IMR-90 (cell line): ENCODE results near the gene STK33. TPM values are rescaled to one million over a fixed set of nuclear protein-coding genes. Genes with fewer than 3 reads are reported as not detected.

ENCODE experiments used
- ATAC-seq: fragments of 200-7000 bp; cut with Tn5 transposase; 2 replicates; pipeline ENCODE4 v1.9.1; 2020; ENCODE audit warnings: low read depth, mild to moderate bottlenecking, moderate library complexity
- BruUV-seq: library from RNA; stranded (reverse); fragments of 400-500 nt; replicated peaks from 2 replicates; lab custom pipeline; 2021; lab: Mats Ljungman, UMichigan
- CTCF ChIA-PET: fragments of 300-600 bp; formaldehyde crosslinking; extraction: SDS; loops from one replicate; lab custom pipeline; 2021; ENCODE audit warnings: antibody characterized with exemption; lab: Yijun Ruan, JAX
- POLR2A ChIA-PET: fragments of 300-600 bp; sonication (Branson Sonifier 250); formaldehyde crosslinking; loops from one replicate; lab custom pipeline; 2022; ENCODE audit warnings: antibody characterized with exemption; ENCODE audit not compliant: unreplicated experiment; lab: Charles Lee
- DNase-seq: peaks from one replicate; pipeline ENCODE4 v3.0.0; 2013
- H2AFZ ChIP-seq: replicated peaks from 2 replicates; pipeline ENCODE3; 2013; ENCODE audit warnings: low read length, mild to moderate bottlenecking; ENCODE audit not compliant: poor library complexity
- H2AK5ac ChIP-seq: 2 replicates; pipeline ENCODE4 v1.6.1; 2013; ENCODE audit warnings: low read depth, low read length, inconsistent platforms
- H2AK9ac ChIP-seq: replicated peaks from 2 replicates; pipeline ENCODE3; 2013; ENCODE audit warnings: mild to moderate bottlenecking, low read depth, low read length, moderate library complexity; ENCODE audit not compliant: poor library complexity
- H2BK120ac ChIP-seq: 2 replicates; pipeline ENCODE4 v1.6.1; 2013; ENCODE audit warnings: low read depth, low read length, inconsistent platforms
- H2BK15ac ChIP-seq: 3 replicates; pipeline ENCODE4 v1.6.1; 2013; ENCODE audit warnings: low read depth, low read length, inconsistent platforms
- H2BK20ac ChIP-seq: 2 replicates; pipeline ENCODE4 v1.6.1; 2013; ENCODE audit warnings: low read depth, mild to moderate bottlenecking, inconsistent platforms, low read length, moderate library complexity
- H2BK5ac ChIP-seq: 2 replicates; pipeline ENCODE4 v1.6.1; 2013; ENCODE audit warnings: mild to moderate bottlenecking, low read depth, low read length, inconsistent platforms; ENCODE audit not compliant: poor library complexity, severe bottlenecking
- H3K14ac ChIP-seq: replicated peaks from 2 replicates; pipeline ENCODE4 v1.6.1; 2013; ENCODE audit warnings: low read depth, low read length, inconsistent platforms
- H3K18ac ChIP-seq: 2 replicates; pipeline ENCODE4 v1.6.1; 2013; ENCODE audit warnings: low read depth, low read length, control low read depth
- H3K23ac ChIP-seq: 2 replicates; pipeline ENCODE4 v1.6.1; 2013; ENCODE audit warnings: low read depth, low read length, inconsistent platforms
- H3K27ac ChIP-seq: 2 replicates; pipeline ENCODE4 v1.5.1; 2013; ENCODE audit warnings: mild to moderate bottlenecking, control low read depth, low read length; ENCODE audit not compliant: insufficient read depth
- H3K27me3 ChIP-seq: 2 replicates; pipeline ENCODE4 v1.6.1; 2013; ENCODE audit warnings: low read length; ENCODE audit not compliant: control insufficient read depth, insufficient read depth
- H3K36me3 ChIP-seq: 2 replicates; pipeline ENCODE4 v1.6.1; 2013; ENCODE audit warnings: low read length, mixed read lengths; ENCODE audit not compliant: control insufficient read depth, insufficient read depth
- H3K4ac ChIP-seq: 2 replicates; pipeline ENCODE4 v1.6.1; 2013; ENCODE audit warnings: low read depth, low read length, inconsistent platforms
- H3K4me1 ChIP-seq: 2 replicates; pipeline ENCODE4 v1.6.1; 2013; ENCODE audit warnings: low read length, mixed read lengths; ENCODE audit not compliant: control insufficient read depth, insufficient read depth
- H3K4me2 ChIP-seq: 2 replicates; pipeline ENCODE4 v1.6.1; 2013; ENCODE audit warnings: low read depth, mild to moderate bottlenecking, control low read depth, low read length, moderate library complexity
- H3K4me3 ChIP-seq: 2 replicates; pipeline ENCODE4 v1.5.1; 2013; ENCODE audit warnings: low read depth, mild to moderate bottlenecking, control low read depth, low read length, moderate library complexity; ENCODE audit not compliant: insufficient read depth
- H3K56ac ChIP-seq: 2 replicates; pipeline ENCODE4 v1.6.1; 2013; ENCODE audit warnings: low read length, inconsistent platforms; ENCODE audit not compliant: insufficient read depth; ENCODE audit errors: extremely low read depth
- H3K79me1 ChIP-seq, 2 experiments: 2 replicates each; pipeline ENCODE4 v1.6.1; 2013; ENCODE audit warnings: low read length in 2 of 2, inconsistent platforms in 1 of 2, low read depth in 1 of 2
- H3K9ac ChIP-seq: 2 replicates; pipeline ENCODE4 v1.6.1; 2013; ENCODE audit warnings: low read depth, low read length, control low read depth
- H3K9me1 ChIP-seq: 2 replicates; pipeline ENCODE4 v1.6.1; 2013; ENCODE audit warnings: low read length, inconsistent platforms; ENCODE audit not compliant: insufficient read depth
- H3K9me3 ChIP-seq: 2 replicates; pipeline ENCODE4 v1.6.1; 2013; ENCODE audit warnings: low read length; ENCODE audit not compliant: control insufficient read depth, insufficient read depth
- H4K20me1 ChIP-seq: 2 replicates; pipeline ENCODE4 v1.6.1; 2013; ENCODE audit warnings: low read length, inconsistent platforms; ENCODE audit not compliant: insufficient read depth
- H4K5ac ChIP-seq: 2 replicates; pipeline ENCODE4 v1.6.1; 2013; ENCODE audit warnings: mild to moderate bottlenecking, low read depth, low read length, control low read depth
- H4K8ac ChIP-seq, 2 experiments: 2 replicates each; pipeline ENCODE4 v1.6.1; 2013; ENCODE audit warnings: low read depth in 2 of 2, low read length in 2 of 2, control low read depth in 1 of 2, inconsistent platforms in 1 of 2
- H4K91ac ChIP-seq: 2 replicates; pipeline ENCODE4 v1.6.1; 2013; ENCODE audit warnings: low read depth, low read length, inconsistent platforms; ENCODE audit not compliant: insufficient read depth
- BHLHE40 ChIP-seq: fragments of 150-350 bp; IDR thresholded peaks from 2 replicates; pipeline ENCODE4 v1.6.1; 2016; ENCODE audit warnings: mild to moderate bottlenecking, low read depth, low read length
- CEBPB ChIP-seq: IDR thresholded peaks from 2 replicates; pipeline ENCODE4 v1.6.1; 2012; ENCODE audit warnings: low read depth, low read length, improper control_type of control experiment
- CHD1 ChIP-seq: IDR thresholded peaks from 2 replicates; pipeline ENCODE4 v1.6.1; 2012; ENCODE audit warnings: low read depth, low read length, improper control_type of control experiment
- CTCF ChIP-seq: conservative IDR thresholded peaks from 2 replicates; pipeline ENCODE4 v1.5.1; 2012; ENCODE audit warnings: mild to moderate bottlenecking, low read depth, low read length, improper control_type of control experiment
- FOS ChIP-seq: fragments of 150-350 bp; IDR thresholded peaks from 2 replicates; pipeline ENCODE4 v1.6.1; 2016; ENCODE audit warnings: low read depth, low read length
- MAFK ChIP-seq: IDR thresholded peaks from 2 replicates; pipeline ENCODE4 v1.6.1; 2012; ENCODE audit warnings: low read depth, low read length, improper control_type of control experiment
- MAZ ChIP-seq: IDR thresholded peaks from 2 replicates; pipeline ENCODE4 v1.6.1; 2012; ENCODE audit warnings: low read depth, mild to moderate bottlenecking, low read length, improper control_type of control experiment, moderate library complexity, borderline replicate concordance
- MXI1 ChIP-seq: IDR thresholded peaks from 2 replicates; pipeline ENCODE4 v1.6.1; 2012; ENCODE audit warnings: low read depth, mild to moderate bottlenecking, low read length, moderate library complexity, borderline replicate concordance
- NFE2L2 ChIP-seq: fragments of 150-350 bp; IDR thresholded peaks from 2 replicates; pipeline ENCODE4 v1.6.1; 2016; ENCODE audit warnings: low read depth, mild to moderate bottlenecking, low read length
- POLR2A ChIP-seq: IDR thresholded peaks from 2 replicates; pipeline ENCODE4 v1.6.1; 2012; ENCODE audit warnings: mild to moderate bottlenecking, low read depth, low read length
- RAD21 ChIP-seq: IDR thresholded peaks from 2 replicates; pipeline ENCODE4 v1.6.1; 2012; ENCODE audit warnings: low read length, improper control_type of control experiment
- RCOR1 ChIP-seq: IDR thresholded peaks from 2 replicates; pipeline ENCODE4 v1.6.1; 2012; ENCODE audit warnings: mild to moderate bottlenecking, low read length, improper control_type of control experiment; ENCODE audit not compliant: insufficient replicate concordance
- RFX5 ChIP-seq: IDR thresholded peaks from 2 replicates; pipeline ENCODE4 v1.8.0; 2012; ENCODE audit warnings: low read depth, mild to moderate bottlenecking, low read length, moderate library complexity
- SMC3 ChIP-seq: fragments of 150-350 bp; IDR thresholded peaks from 2 replicates; pipeline ENCODE4 v1.6.1; 2016; ENCODE audit warnings: low read depth, mild to moderate bottlenecking, antibody characterized with exemption, low read length, moderate library complexity
- WGBS, 2 experiments: methylation state at CpG; one replicate each; pipeline versions ENCODE4 v1.1.5 to v1.1.7; 2013; ENCODE audit warnings: missing lambda C conversion rate in 2 of 2; ENCODE audit not compliant: insufficient read length in 1 of 2; ENCODE audit errors: extremely low coverage in 2 of 2; 5-methylcytosine and 5-hydroxymethylcytosine counted together
- dilution Hi-C: fragments of 300-500 bp; cut with HindIII; formaldehyde crosslinking; loops from one replicate; pipeline ENCODE4 v1.14.3; 2018; ENCODE audit warnings: low sequenced_read_pairs; ENCODE audit not compliant: unreplicated experiment
- in situ Hi-C: fragments of 300-500 bp; cut with MboI; formaldehyde crosslinking; loops from 3 replicates; pipeline ENCODE4 v1.14.3; 2019; ENCODE audit warnings: low sequenced_read_pairs, inconsistent platforms, mixed read lengths
- intact Hi-C: fragments of 100-400 bp; cut with micrococcal nuclease; formaldehyde crosslinking; loops from 2 replicates; pipeline ENCODE4 v1.10.0; 2022
- polyA plus RNA-seq, 3 experiments: library from polyadenylated mRNA; depleted of rRNA; stranded (reverse); fragments of >200 nt; gene quantifications; 2 replicates each; pipeline ENCODE4 v1.2.3, GENCODE V29; 2012; ENCODE audit warnings: low replicate concordance in 1 of 3
- total RNA-seq: library from RNA; depleted of rRNA; stranded (reverse); fragments of >200 nt; gene quantifications from 2 replicates; pipeline ENCODE4 v1.2.3, GENCODE V29; 2012
- TF ChIP-seq, protein P1 (sequence below): fragments of 150-350 bp; IDR thresholded peaks from 2 replicates; pipeline ENCODE4 v1.6.1; 2016; ENCODE audit warnings: low read depth, mild to moderate bottlenecking, low read length, moderate library complexity, borderline replicate concordance
- TF ChIP-seq, protein P2 (sequence below): fragments of 150-350 bp; IDR thresholded peaks from 2 replicates; pipeline ENCODE4 v1.6.1; 2017; ENCODE audit warnings: mild to moderate bottlenecking, antibody characterized with exemption, low read length, low read depth

Gene STK33
- total and polyA plus RNA-seq, 2 of the 4 experiments (the other 2 are of a cell fraction): 2.3 to 2.6 TPM

DNA sequence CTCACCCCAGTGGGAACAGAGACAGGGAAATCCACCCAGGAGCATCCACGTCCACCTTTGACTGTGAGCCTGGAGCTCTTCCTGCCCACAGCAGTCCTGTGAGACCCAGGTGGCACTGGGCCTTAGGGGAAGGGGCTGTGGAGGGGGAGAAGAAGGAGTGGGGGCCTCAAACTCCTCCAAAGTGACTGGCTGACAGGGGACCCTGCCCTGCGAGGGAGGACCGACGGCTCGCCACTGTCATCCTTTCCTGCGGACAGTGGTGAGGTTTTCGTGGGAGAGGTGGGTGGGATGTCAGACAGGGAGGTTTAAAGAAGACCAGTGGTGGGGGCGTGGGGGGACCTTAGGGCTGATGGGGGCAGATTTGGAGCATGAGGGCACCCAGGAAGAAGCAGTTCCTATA lies 237.8 kb downstream of the STK33 start:
- DNase-seq: no peak
- POLR2A ChIA-PET: no interaction called here
- CTCF ChIA-PET: no interaction called here

More for the DNA sequence above, 237.8 kb downstream of the STK33 start:
- H3K14ac ChIP-seq: no peak overlapping the region
- H4K5ac ChIP-seq: no peak overlapping the region
- H2BK120ac ChIP-seq: no peak overlapping the region
- no peak overlapping the region for H2BK5ac ChIP-seq
- peaks cover 52% of the 10 kb centered on the region for H3K27me3 ChIP-seq
- H4K91ac ChIP-seq: no peak overlapping the region
- no peak overlapping the region for H3K4me2 ChIP-seq
- H2AK9ac ChIP-seq: no peak overlapping the region
- H3K27ac ChIP-seq: no peak overlapping the region
- no peak overlapping the region for H4K8ac ChIP-seq
- WGBS, 2 experiments: no CpG with 5 or more reads among the region's 8 CpGs
- H3K18ac ChIP-seq: no peak overlapping the region
- H3K9ac ChIP-seq: no peak overlapping the region
- no peak overlapping the region for H2AFZ ChIP-seq
- no peaks in the 10 kb centered on the region for H3K9me1 ChIP-seq
- no peak overlapping the region for H2BK20ac ChIP-seq
- intact Hi-C loops: no loop called here
- no peak overlapping the region for H3K56ac ChIP-seq
- no peak overlapping the region for H3K4ac ChIP-seq
- no peaks in the 10 kb centered on the region for H3K9me3 ChIP-seq
- dilution Hi-C loops: no loop called here
- no peaks in the 10 kb centered on the region for H3K36me3 ChIP-seq
- no peak for ATAC-seq
- no peak overlapping the region for H2AK5ac ChIP-seq
- no peaks in the 10 kb centered on the region for H3K4me1 ChIP-seq
- no peaks in the 10 kb centered on the region for H3K79me1 ChIP-seq
- TF ChIP-seq RCOR1 (no peak), MXI1 (no peak), BHLHE40 (no peak), MAFK (no peak), POLR2A (no peak), CTCF (no peak), FOS (no peak), CEBPB (no peak), MAZ (no peak), CHD1 (no peak), RAD21 (no peak), RFX5 (no peak), NFE2L2 (no peak), SMC3 (no peak)
- TF ChIP-seq, protein P1, sequence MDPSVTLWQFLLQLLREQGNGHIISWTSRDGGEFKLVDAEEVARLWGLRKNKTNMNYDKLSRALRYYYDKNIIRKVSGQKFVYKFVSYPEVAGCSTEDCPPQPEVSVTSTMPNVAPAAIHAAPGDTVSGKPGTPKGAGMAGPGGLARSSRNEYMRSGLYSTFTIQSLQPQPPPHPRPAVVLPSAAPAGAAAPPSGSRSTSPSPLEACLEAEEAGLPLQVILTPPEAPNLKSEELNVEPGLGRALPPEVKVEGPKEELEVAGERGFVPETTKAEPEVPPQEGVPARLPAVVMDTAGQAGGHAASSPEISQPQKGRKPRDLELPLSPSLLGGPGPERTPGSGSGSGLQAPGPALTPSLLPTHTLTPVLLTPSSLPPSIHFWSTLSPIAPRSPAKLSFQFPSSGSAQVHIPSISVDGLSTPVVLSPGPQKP: no peak
- TF ChIP-seq, protein P2, sequence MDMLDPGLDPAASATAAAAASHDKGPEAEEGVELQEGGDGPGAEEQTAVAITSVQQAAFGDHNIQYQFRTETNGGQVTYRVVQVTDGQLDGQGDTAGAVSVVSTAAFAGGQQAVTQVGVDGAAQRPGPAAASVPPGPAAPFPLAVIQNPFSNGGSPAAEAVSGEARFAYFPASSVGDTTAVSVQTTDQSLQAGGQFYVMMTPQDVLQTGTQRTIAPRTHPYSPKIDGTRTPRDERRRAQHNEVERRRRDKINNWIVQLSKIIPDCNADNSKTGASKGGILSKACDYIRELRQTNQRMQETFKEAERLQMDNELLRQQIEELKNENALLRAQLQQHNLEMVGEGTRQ: no peak
- in situ Hi-C loops: no loop called here
- H3K4me3 ChIP-seq: no peak overlapping the region
- no TSS peak for BruUV-seq
- no peak overlapping the region for H3K23ac ChIP-seq
- H2BK15ac ChIP-seq: no peak overlapping the region
- H4K20me1 ChIP-seq: no peaks in the 10 kb centered on the region
